BJ (cell line): ENCODE results near the gene COL18A1. TPM values are rescaled to one million over a fixed set of nuclear protein-coding genes. Genes with fewer than 3 reads are reported as not detected.

Experiments
- CTCF ChIA-PET: fragments of 350-600 bp; formaldehyde crosslinking; extraction: SDS; loops from one replicate; lab custom pipeline; 2021; ENCODE audit warnings: antibody characterized with exemption, inconsistent platforms; lab: Yijun Ruan, JAX
- POLR2A ChIA-PET: fragments of 300-600 bp; sonication (Branson Sonifier 250); formaldehyde crosslinking; extraction: SDS; loops from one replicate; lab custom pipeline; 2021; ENCODE audit warnings: antibody characterized with exemption; lab: Charles Lee
- DNase-seq: peaks from one replicate; pipeline ENCODE4 v3.0.0-alpha.2; 2011; ENCODE audit warnings: low read depth
- H3K27me3 ChIP-seq: 2 replicates; pipeline ENCODE4 v1.6.0; 2011; ENCODE audit warnings: low read length; ENCODE audit not compliant: control insufficient read depth, insufficient read depth
- H3K36me3 ChIP-seq: 2 replicates; pipeline ENCODE4 v1.5.1; 2011; ENCODE audit warnings: low read length; ENCODE audit not compliant: control insufficient read depth, insufficient read depth
- H3K4me3 ChIP-seq: 2 replicates; pipeline ENCODE4 v1.5.1; 2011; ENCODE audit warnings: low read depth, mild to moderate bottlenecking, control low read depth, low read length
- polyA plus RNA-seq: library from polyadenylated mRNA; depleted of rRNA; stranded (reverse); fragments of >200 nt; gene quantifications from 2 replicates; pipeline ENCODE4 v1.2.3, GENCODE V29; 2011
- TF ChIP-seq, protein P1 (sequence below): IDR thresholded peaks from 2 replicates; pipeline ENCODE4 v1.5.1; 2011; ENCODE audit warnings: low read depth, mild to moderate bottlenecking, control low read depth, inconsistent platforms, low read length, moderate library complexity; ENCODE audit not compliant: insufficient read depth

The COL18A1 gene
- polyA plus RNA-seq, 1 experiment = 99.7 TPM

DNA sequence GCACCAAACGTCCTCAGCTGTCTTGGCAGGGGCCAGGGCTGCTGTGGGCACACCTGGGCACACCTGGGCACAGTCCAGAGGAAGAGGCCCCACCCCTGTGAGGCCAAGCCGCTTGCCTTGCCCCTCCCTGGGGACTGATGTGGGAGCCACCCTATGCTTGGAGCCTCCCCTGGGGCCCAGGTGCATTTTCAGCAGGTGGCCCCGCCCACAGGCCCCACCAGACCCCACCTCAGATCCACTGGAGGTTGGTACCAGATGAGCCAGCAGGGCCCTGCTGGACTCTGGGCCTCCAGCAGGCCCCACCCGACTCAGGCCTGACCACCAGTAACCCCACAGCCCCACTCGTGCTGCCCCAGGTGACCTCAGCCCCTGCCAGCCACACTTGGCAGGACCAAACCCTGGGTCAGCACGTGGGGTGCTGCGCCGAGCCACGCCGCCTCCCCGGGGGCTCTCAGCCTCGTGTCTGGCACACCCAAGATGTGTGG is 128.4 kb downstream of the COL18A1 start:
- TF ChIP-seq, protein P1, sequence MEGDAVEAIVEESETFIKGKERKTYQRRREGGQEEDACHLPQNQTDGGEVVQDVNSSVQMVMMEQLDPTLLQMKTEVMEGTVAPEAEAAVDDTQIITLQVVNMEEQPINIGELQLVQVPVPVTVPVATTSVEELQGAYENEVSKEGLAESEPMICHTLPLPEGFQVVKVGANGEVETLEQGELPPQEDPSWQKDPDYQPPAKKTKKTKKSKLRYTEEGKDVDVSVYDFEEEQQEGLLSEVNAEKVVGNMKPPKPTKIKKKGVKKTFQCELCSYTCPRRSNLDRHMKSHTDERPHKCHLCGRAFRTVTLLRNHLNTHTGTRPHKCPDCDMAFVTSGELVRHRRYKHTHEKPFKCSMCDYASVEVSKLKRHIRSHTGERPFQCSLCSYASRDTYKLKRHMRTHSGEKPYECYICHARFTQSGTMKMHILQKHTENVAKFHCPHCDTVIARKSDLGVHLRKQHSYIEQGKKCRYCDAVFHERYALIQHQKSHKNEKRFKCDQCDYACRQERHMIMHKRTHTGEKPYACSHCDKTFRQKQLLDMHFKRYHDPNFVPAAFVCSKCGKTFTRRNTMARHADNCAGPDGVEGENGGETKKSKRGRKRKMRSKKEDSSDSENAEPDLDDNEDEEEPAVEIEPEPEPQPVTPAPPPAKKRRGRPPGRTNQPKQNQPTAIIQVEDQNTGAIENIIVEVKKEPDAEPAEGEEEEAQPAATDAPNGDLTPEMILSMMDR = no peak
- ChIA-PET CTCF (interaction anchor here (1.0 kb wide), 1 partner anchor 63 kb away, joined by 3 read pairs; no protein-coding TSS in a partner anchor), POLR2A (no interaction called here)
- no peaks in the 10 kb centered on the region for H3K27me3 ChIP-seq
- no peak for DNase-seq
- H3K36me3 ChIP-seq = peaks cover 3% of the 10 kb centered on the region
- no peak overlapping the region for H3K4me3 ChIP-seq

DNA sequence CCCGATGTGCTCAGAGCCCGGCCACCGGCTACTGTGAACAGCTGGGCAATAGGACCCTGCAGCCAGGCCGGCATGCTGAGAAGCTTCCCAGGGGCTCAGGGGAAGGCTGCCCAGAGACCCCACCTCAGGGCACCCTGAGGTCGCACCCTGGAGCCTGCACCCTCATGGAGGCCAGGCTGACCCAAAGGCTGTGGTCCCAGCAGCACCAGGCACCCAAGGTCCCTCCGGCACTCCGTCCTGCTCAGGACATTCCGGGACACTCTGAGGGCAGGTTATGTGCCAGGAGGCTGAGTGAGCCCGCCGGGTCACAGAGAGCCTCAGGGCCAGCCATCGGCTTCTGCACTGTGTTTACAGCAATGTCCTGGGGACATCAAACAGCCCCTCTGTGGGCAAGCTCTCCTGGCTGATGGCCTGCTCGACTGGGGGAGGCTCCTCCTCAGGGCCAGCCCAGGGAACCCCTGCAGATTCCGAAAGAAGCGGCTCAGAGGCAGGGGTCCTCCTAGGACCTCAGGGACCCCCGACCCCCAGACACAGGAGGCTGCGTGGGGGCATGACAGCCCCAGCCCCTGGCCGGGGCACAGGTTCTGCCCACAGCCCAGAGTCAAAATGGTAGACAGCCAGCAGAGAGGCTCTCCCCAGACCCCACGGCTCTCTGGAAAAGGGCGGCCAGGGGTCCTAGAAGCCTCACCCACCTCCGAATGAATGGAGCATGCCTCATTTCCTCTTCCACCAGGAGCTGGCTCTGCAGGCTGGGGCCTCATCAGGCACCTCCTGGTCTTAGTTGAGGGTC is 129.1 kb downstream of the COL18A1 start:
- peaks cover 3% of the 10 kb centered on the region for H3K36me3 ChIP-seq

DNA sequence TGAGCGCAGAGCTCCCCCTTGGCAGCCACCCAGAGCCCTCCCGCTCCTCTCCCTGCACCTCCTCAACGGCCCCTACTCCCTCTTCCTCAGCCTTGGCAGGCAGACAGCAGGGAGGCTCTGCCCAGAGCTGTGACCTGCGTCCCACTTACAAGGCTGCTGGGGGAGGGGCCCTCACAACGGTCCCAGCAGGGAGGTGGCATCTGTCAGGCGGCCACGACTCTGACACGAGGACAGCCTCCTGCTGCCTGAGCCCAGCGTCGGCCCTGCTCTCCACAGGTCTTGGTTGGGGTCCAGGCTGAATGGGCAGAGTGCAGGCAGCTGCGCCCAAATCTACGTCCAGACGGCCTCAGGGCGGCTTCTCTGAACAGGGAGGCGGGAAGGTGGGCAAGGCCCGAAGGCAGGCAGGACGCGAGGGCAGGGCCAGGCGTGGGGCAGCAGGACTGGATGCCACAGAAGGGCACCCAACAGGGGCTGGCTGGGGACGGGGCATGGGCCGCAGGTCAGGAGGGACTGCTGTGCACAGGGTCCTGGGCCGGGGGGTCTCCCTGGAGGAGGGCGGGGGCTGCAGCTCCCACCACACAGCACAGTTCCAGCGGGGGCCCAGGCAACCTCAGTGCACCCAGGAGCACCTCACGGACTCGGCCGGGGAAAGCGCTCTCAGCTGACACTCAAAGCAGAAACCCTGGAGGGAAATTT is 129.8 kb downstream of the COL18A1 start:
- DNase-seq = no peak
- no peaks in the 10 kb centered on the region for H3K27me3 ChIP-seq
- ChIA-PET CTCF (no interaction called here), POLR2A (no interaction called here)
- H3K4me3 ChIP-seq = no peak overlapping the region
- TF ChIP-seq, protein P1 = no peak
- H3K36me3 ChIP-seq = peaks cover 1% of the 10 kb centered on the region

More for the DNA sequence above, 129.1 kb downstream of the COL18A1 start:
- no peaks in the 10 kb centered on the region for H3K27me3 ChIP-seq
- ChIA-PET CTCF (no interaction called here), POLR2A (no interaction called here)
- H3K4me3 ChIP-seq = no peak overlapping the region
- TF ChIP-seq, protein P1 = no peak
- DNase-seq = no peak

DNA sequence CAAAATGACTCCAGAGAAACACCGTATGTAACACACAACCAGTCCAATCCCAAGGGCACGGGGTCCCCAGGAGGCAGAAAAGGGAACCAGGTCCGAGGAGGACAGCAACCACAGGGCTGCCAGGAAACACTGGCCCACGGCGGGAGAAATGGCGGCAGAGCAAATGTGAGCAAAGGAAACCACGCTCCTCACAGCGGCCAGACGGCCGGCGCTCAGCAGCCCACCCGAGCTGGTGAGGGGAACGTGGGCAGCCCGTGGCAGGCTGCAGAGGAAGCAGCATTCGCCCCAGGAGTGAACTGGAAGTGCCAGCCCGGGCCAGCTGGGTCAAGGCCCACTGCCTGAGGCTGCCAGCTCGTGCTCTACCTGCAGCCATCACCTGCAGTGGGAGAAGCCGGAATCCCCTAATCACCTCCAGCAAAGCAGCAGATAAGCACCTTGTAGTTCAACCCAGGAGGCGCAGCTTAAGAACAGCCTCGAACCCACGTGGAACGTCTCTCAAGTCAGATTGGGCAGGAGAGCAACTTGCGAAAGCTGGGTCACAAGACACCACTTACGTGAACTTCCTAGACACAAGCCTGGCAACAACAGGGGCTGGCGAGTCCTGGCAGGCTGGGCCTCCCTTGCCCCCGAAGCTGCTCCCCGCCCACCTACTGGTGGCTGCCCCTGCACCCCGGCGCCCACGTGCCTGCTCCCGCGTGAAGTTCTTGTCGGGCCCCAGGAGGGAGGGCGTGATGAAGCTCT is 130.5 kb downstream of the COL18A1 start:
- TF ChIP-seq, protein P1 = no peak
- no peak overlapping the region for H3K4me3 ChIP-seq
- no peaks in the 10 kb centered on the region for H3K27me3 ChIP-seq
- DNase-seq = no peak
- ChIA-PET CTCF (no interaction called here), POLR2A (no interaction called here)
- no peaks in the 10 kb centered on the region; the same call in none of the 2 replicates for H3K36me3 ChIP-seq
